Muscle of leg (tissue), 11 donors: Measurements from ENCODE around the gene LAMA4. TPM values are rescaled to one million over a fixed set of nuclear protein-coding genes. Genes with fewer than 3 reads are reported as not detected.
"Not testable (repeated sequence)": the region's sequence is repeated elsewhere in the genome, so short reads cannot be mapped to it uniquely, and the experiment has no call there.

Source experiments
- DNase-seq: peaks from one replicate; pipeline ENCODE4 v3.0.0; 2013
- H3K27ac ChIP-seq: one replicate; pipeline ENCODE4 v1.5.1; 2013; ENCODE audit warnings: mild to moderate bottlenecking, low read length, control low read depth
- H3K27me3 ChIP-seq: one replicate; pipeline ENCODE4 v1.6.1; 2013; ENCODE audit warnings: low read length; ENCODE audit not compliant: control insufficient read depth, insufficient read depth
- H3K36me3 ChIP-seq: one replicate; pipeline ENCODE4 v1.6.1; 2013; ENCODE audit warnings: low read length; ENCODE audit not compliant: control insufficient read depth, insufficient read depth
- H3K4me1 ChIP-seq: one replicate; pipeline ENCODE4 v1.6.1; 2013; ENCODE audit warnings: low read length; ENCODE audit not compliant: control insufficient read depth, insufficient read depth
- H3K4me3 ChIP-seq: one replicate; pipeline ENCODE4 v1.5.1; 2013; ENCODE audit warnings: low read length, control low read depth
- H3K9me3 ChIP-seq: replicated peaks from 2 replicates; pipeline ENCODE4 v1.6.1; 2013; ENCODE audit warnings: low read depth, low read length; ENCODE audit not compliant: control insufficient read depth
- WGBS: methylation state at CpG from one replicate; pipeline ENCODE4 v1.1.5; 2013; ENCODE audit warnings: missing lambda C conversion rate; ENCODE audit not compliant: insufficient coverage; 5-methylcytosine and 5-hydroxymethylcytosine counted together
- polyA plus RNA-seq, 8 donors: library from polyadenylated mRNA; unstranded; fragments of 120-200 nt; gene quantifications; one replicate each; pipeline versions ENCODE4 v1.2.1 to v1.2.3, GENCODE V29; 2013; ENCODE audit warnings: inconsistent platforms in 1 of 8, low replicate concordance in 1 of 8; ENCODE audit not compliant: insufficient read length in 8 of 8, insufficient read depth in 1 of 8
- total RNA-seq: library from RNA; stranded (reverse); fragments of 120-200 nt; gene quantifications from one replicate; pipeline ENCODE4 v1.2.4, GENCODE V29; 2013

The LAMA4 gene
- total and polyA plus RNA-seq, 9 donors, result 123 to 249 (median 188) TPM

DNA sequence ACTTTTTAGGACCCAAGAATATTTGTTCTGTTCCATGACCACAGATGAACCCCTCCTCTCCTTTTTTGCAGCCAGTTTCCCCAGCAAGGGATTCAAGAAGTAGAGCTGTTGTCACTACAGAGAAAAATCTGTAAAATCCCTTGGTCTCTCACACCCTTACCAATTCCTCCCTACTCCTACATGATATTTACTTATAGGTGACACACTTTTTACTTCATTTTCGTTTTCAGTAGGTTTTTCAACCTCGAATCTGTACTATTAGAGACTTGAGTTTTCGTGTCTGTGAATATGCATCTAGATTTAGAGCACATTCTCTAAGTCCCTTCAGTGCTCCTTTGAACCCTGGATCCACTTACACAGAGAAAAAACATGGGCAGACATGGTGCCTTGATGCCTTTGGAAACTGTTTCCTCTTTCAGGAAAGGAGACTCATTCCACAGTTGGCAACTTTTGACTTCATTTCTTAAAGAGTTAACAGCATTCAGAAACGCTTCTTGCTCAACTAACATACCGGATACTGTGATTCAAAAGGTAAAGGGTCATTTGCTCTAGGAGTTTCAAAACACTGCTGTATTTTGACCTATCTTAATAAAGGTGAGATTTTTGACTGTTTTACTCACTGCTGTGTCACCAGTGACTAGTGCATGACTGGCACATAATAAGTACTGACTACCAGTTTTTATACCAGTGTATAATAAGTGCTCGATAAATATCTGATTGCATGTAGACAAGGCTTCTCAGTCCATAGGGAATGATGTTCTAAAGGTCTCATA lies 50.6 kb downstream of the LAMA4 start:
- Histone ChIP-seq H3K4me3 (no peak overlapping the region), H3K36me3 (peaks cover 46% of the 10 kb centered on the region), H3K9me3 (no peaks in the 10 kb centered on the region), H3K4me1 (peaks cover 7% of the 10 kb centered on the region), H3K27me3 (no peaks in the 10 kb centered on the region), H3K27ac (peak overlapping the region; percentile 76)
- DNase-seq, result no peak
- no CpG with 5 or more reads among the region's 6 CpGs for WGBS

DNA sequence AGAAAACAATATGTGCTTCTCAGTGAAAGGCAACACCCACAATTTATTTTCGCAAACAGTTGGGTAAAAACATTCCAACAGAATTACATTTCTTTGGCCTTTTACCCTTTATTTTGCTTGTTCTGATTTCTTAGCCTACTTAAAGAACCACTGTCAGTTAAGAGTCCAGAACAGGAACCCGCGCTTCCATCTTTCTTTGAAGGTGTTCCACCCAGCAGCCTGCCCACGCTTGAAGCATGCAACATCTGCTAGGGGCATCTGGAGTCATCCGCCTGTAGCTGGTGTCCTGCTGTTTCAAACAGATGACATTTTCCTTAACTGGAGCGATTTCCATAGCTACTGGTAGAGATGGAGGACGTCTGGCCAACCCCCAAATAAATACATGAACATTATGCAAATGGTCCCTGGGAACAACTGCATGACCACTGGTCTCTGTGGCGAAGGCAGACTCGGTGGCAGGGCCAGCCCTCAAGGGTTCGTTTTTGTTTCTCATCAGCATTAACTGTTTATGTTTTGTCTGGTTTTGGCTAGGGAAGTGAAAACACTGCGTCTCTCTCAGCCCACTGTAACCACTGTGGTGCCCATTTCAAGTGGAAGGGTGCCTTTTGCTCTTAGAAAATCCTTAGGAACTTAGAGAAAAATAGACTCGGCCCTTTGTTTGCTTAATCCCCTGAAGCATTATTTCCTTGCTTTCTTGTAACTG lies 51.6 kb downstream of the LAMA4 start:
- Histone ChIP-seq H3K9me3 (no peaks in the 10 kb centered on the region), H3K4me3 (no peak overlapping the region), H3K27me3 (no peaks in the 10 kb centered on the region), H3K4me1 (peaks cover 7% of the 10 kb centered on the region), H3K36me3 (peaks cover 42% of the 10 kb centered on the region), H3K27ac (peak overlapping the region; percentile 76)
- no peak for DNase-seq
- whole genome bisulfite sequencing, result 69% methylated on average over 7 of the region's 12 CpGs

- WGBS, result no CpG with 5 or more reads among the region's 2 CpGs
- peaks cover 25% of the 10 kb centered on the region for H3K36me3 ChIP-seq
- H3K4me3 ChIP-seq, DNase-seq, H3K27me3 ChIP-seq, H3K27ac ChIP-seq, H3K4me1 ChIP-seq, H3K9me3 ChIP-seq: not testable (repeated sequence)
These were observed 54.0 kb downstream of the LAMA4 start for GRCh38 chr6:112200185-112200914.

DNA sequence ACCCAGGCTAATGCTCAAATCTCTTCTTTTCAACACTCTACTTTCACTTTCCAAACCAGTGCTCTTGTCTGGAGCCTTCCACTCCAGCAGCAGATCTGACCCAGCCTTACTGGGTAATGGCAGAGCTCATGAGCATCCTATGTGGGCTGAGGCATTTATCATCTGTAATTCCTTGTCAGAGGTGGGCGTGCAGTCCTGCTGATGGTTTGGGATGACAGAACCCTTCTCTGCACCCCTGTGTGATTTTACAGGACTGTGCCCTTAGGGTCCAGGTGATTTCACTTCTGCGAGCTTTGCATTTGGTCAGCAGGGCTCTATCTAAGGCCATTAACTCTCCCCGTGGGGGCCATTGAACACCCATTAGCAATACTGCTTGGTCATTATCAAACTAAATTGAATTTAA lies 55.4 kb downstream of the LAMA4 start:
- no peaks in the 10 kb centered on the region for H3K9me3 ChIP-seq
- peaks cover 25% of the 10 kb centered on the region for H3K36me3 ChIP-seq
- no peak for DNase-seq
- WGBS, result 40% methylated on average over 2 of the region's 3 CpGs
- H3K27me3 ChIP-seq, result no peaks in the 10 kb centered on the region
- H3K4me3 ChIP-seq, result no peak overlapping the region
- H3K4me1 ChIP-seq, result peaks cover 7% of the 10 kb centered on the region
- H3K27ac ChIP-seq, result no peak overlapping the region

DNA sequence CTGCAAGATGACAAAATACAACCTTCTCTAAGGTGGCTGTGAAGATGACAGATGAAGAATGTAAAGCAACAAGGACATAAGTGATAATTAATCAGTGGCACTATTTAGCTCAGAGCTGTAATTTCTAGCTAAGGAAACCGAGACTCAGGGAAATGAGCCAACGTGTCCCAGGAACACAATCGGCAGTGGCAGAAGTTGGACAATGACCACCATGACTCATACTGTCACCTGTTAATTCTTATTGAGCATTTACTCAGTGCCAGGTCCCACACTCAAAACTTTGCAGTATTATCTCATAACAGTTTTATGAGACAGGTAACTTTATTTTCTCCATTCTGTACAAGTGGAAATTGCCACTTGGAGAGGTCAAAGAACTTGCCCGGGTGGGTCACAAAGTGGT lies 55.8 kb downstream of the LAMA4 start:
- Histone ChIP-seq H3K27ac (no peak overlapping the region), H3K27me3 (no peaks in the 10 kb centered on the region), H3K9me3 (no peaks in the 10 kb centered on the region), H3K36me3 (peaks cover 22% of the 10 kb centered on the region), H3K4me3 (no peak overlapping the region), H3K4me1 (peaks cover 7% of the 10 kb centered on the region)
- no peak for DNase-seq
- 58% methylated on average over 3 of the region's 4 CpGs for WGBS

DNA sequence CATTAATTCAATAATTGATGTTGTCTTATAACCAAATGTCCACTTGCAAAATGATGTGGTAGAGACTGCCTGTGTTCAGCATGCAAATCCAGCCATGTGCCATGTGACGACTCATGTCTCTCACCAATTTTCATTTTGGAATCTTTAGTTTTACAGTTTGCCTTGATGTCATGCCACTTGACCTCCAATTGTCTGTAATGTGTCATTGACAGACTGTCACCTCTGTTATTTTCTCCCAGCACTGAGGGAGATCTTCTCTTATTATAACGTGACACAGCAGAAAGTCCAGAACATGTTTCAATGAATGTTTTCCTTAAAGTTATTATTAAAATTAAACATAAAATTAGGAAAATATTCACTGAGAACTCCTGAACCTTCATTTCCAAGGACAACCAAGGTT lies 56.7 kb downstream of the LAMA4 start:
- no peaks in the 10 kb centered on the region for H3K9me3 ChIP-seq
- peaks cover under 1% of the 10 kb centered on the region for H3K4me1 ChIP-seq
- H3K27me3 ChIP-seq, result no peaks in the 10 kb centered on the region
- no peak overlapping the region for H3K4me3 ChIP-seq
- no peak overlapping the region for H3K27ac ChIP-seq
- H3K36me3 ChIP-seq, result peaks cover 19% of the 10 kb centered on the region
- no peak for DNase-seq
- 100% methylated on average over 1 of the region's 2 CpGs for WGBS

DNA sequence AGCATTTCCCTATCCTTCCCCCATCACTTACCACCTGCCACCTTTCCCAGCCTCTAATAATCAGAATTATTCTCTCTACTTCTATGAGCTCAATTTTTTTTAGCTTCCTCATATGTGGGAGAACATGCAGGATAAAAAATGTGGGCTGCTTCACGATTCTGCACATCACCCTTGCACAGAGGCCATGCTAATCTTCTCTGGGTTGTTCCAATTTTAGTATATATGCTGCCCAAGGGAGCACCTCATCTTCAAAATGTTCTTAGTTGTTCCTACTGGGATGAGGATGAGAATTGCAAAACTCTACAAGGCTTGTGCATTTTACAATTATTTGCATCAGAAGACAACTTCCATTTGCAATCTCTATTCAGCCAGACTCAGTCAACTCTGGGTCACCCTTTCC lies 58.1 kb downstream of the LAMA4 start:
- no peak for DNase-seq
- no peaks in the 10 kb centered on the region for H3K4me1 ChIP-seq
- H3K4me3 ChIP-seq, result no peak overlapping the region
- WGBS, result no CpG with 5 or more reads among the region's 1 CpG
- H3K27ac ChIP-seq, result no peak overlapping the region
- H3K27me3 ChIP-seq, result no peaks in the 10 kb centered on the region
- H3K36me3 ChIP-seq, result peaks cover 24% of the 10 kb centered on the region
- H3K9me3 ChIP-seq, result no peaks in the 10 kb centered on the region

DNA sequence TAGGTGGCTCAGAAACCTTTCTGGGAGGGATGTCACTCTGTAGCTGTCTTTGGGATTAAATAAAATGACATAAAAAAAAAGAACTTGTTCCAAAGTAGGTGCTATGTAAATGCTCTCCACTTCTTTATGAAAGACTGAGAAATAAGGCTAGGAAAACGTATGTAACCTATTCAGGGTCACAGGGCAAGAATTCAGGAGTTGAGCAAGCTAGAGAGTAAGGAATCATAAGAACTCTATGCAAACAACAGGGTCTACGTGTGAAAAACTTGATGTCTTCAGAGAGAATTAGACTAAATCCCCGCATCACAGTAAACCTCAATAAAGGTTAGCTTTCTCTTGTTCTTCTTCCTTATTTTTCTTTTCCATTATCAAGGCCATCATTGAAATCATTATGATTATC lies 59.2 kb downstream of the LAMA4 start:
- H3K4me1 ChIP-seq, result no peaks in the 10 kb centered on the region
- DNase-seq, result no peak
- WGBS, result no CpG with 5 or more reads among the region's 3 CpGs
- H3K4me3 ChIP-seq, result no peak overlapping the region
- no peaks in the 10 kb centered on the region for H3K9me3 ChIP-seq
- peaks cover 22% of the 10 kb centered on the region for H3K36me3 ChIP-seq
- no peaks in the 10 kb centered on the region for H3K27me3 ChIP-seq
- H3K27ac ChIP-seq, result no peak overlapping the region

DNA sequence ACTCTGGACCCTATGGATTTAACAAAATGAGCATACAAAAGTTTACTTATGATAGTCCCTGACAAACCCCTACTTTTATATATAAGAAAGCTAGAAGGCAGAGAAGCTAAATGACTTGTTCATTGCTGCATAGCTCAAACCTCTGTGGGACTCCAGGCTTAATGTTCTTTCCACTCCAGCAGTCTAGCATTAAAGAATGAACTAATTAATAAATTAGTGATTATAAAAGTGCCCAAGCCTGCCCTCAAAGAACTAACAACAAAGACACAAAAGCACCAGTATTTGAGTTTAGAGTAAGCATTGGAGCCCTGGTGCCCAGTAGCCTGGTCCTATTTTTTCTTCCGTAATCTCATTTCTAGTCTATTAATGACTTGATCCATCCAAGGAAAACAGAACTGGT lies 59.9 kb downstream of the LAMA4 start:
- no CpG with 5 or more reads among the region's 1 CpG for WGBS
- DNase-seq, result no peak
- no peaks in the 10 kb centered on the region for H3K27me3 ChIP-seq
- no peaks in the 10 kb centered on the region for H3K9me3 ChIP-seq
- peaks cover under 1% of the 10 kb centered on the region for H3K4me1 ChIP-seq
- peaks cover 18% of the 10 kb centered on the region for H3K36me3 ChIP-seq
- no peak overlapping the region for H3K27ac ChIP-seq
- H3K4me3 ChIP-seq, result no peak overlapping the region

DNA sequence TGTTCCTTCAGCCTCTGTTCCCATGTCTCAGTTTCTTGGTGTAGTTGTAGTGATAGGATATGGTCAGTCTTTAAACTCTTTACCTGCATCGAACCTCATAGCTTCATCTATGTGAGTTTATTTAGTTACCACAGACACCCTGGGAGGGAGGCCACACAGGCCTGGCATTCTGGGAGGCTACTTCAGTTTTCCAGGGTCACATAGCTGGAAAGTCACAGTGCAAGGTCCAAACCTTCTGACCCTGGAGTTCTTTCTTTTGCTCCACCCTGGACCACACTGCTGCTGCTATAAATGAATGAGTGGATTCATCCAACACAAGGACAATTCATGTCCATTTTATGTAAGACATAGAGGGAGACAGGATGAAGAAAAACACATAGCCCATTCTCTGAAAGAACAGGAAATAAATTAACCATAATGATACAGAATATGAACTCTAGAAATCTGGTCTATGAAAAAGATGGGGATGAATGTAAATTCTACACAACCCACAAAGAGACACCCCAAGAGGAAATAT lies 60.8 kb downstream of the LAMA4 start:
- H3K27ac ChIP-seq, result no peak overlapping the region
- peaks cover 6% of the 10 kb centered on the region for H3K4me1 ChIP-seq
- H3K36me3 ChIP-seq, result peaks cover 16% of the 10 kb centered on the region
- no CpG with 5 or more reads among the region's 1 CpG for WGBS
- H3K27me3 ChIP-seq, result no peaks in the 10 kb centered on the region
- no peak overlapping the region for H3K4me3 ChIP-seq
- H3K9me3 ChIP-seq, result no peaks in the 10 kb centered on the region
- no peak for DNase-seq
